WTC11 (cell line): ENCODE results near the gene RGS12. TPM values are rescaled to one million over a fixed set of nuclear protein-coding genes. Genes with fewer than 3 reads are reported as not detected.

Source experiments
- ATAC-seq: fragments of 200-7000 bp; cut with Tn5 transposase; 2 replicates; pipeline ENCODE4 v1.10.0; 2021; ENCODE audit warnings: mild to moderate bottlenecking, moderate library complexity
- CTCF ChIA-PET: fragments of 300-600 bp; sonication (Branson Sonifier 250); formaldehyde crosslinking; loops from one replicate; lab custom pipeline; 2021; ENCODE audit warnings: antibody characterized with exemption; lab: Charles Lee
- POLR2A ChIA-PET: fragments of 350-600 bp; sonication (Branson Sonifier 250); formaldehyde crosslinking; loops from one replicate; lab custom pipeline; 2021; ENCODE audit warnings: antibody characterized with exemption; lab: Charles Lee
- DNase-seq: peaks from one replicate; pipeline ENCODE4 v3.0.0; 2021; ENCODE audit warnings: low spot score
- H3K27ac Mint-ChIP-seq: 2 replicates; pipeline ENCODE4 v1.8.0; 2021; ENCODE audit warnings: mixed read lengths
- H3K27me3 Mint-ChIP-seq: 2 replicates; pipeline ENCODE4 v1.8.0; 2021; ENCODE audit warnings: low read depth, mild to moderate bottlenecking, moderate library complexity, mixed read lengths
- H3K36me3 Mint-ChIP-seq: 2 replicates; pipeline ENCODE4 v1.8.0; 2021; ENCODE audit warnings: mixed read lengths
- H3K4me1 Mint-ChIP-seq: 2 replicates; pipeline ENCODE4 v1.8.0; 2022; ENCODE audit warnings: mixed read lengths
- H3K4me3 Mint-ChIP-seq: 2 replicates; pipeline ENCODE4 v1.8.0; 2021; ENCODE audit warnings: mild to moderate bottlenecking, moderate library complexity, mixed read lengths
- H3K9me3 Mint-ChIP-seq: 2 replicates; pipeline ENCODE4 v1.8.0; 2021; ENCODE audit warnings: mixed read lengths
- AR ChIP-seq: fragments of 250-450 bp; sonication (Bioruptor Pico); IDR thresholded peaks from 2 replicates; pipeline ENCODE4 v1.9.0; 2021; ENCODE audit warnings: mild to moderate bottlenecking
- ATF2 ChIP-seq: sonication (generic); formaldehyde crosslinking; IDR thresholded peaks from 2 replicates; pipeline ENCODE4 v1.8.1; 2022; ENCODE audit warnings: low read depth, missing genetic modification reagents, borderline replicate concordance
- CTCF ChIP-seq: fragments of 200-600 bp; IDR thresholded peaks from 2 replicates; pipeline ENCODE4 v1.8.0; 2022; ENCODE audit warnings: antibody characterized with exemption
- E2F4 ChIP-seq: sonication (generic); formaldehyde crosslinking; IDR thresholded peaks from 2 replicates; pipeline ENCODE4 v1.8.1; 2022; ENCODE audit warnings: low read depth, mild to moderate bottlenecking, moderate library complexity, missing genetic modification reagents, borderline replicate concordance
- FOXJ3 ChIP-seq: sonication (generic); formaldehyde crosslinking; IDR thresholded peaks from 2 replicates; pipeline ENCODE4 v1.9.0; 2021; ENCODE audit warnings: missing genetic modification reagents, mild to moderate bottlenecking, borderline replicate concordance
- KAT7 ChIP-seq: sonication (generic); formaldehyde crosslinking; IDR thresholded peaks from 2 replicates; pipeline ENCODE4 v1.8.1; 2023; ENCODE audit warnings: missing genetic modification reagents, mild to moderate bottlenecking, borderline replicate concordance
- OVOL2 ChIP-seq: fragments of 250-450 bp; sonication (Bioruptor Pico); IDR thresholded peaks from 2 replicates; pipeline ENCODE4 v1.9.0; 2021; ENCODE audit warnings: mild to moderate bottlenecking, borderline replicate concordance
- PRDM15 ChIP-seq: sonication (generic); formaldehyde crosslinking; IDR thresholded peaks from 2 replicates; pipeline ENCODE4 v1.8.0; 2022; ENCODE audit warnings: missing genetic modification reagents
- TEAD1 ChIP-seq: sonication (generic); formaldehyde crosslinking; IDR thresholded peaks from 2 replicates; pipeline ENCODE4 v1.8.0; 2022; ENCODE audit warnings: mild to moderate bottlenecking, missing genetic modification reagents
- USF1 ChIP-seq: sonication (generic); formaldehyde crosslinking; IDR thresholded peaks from 2 replicates; pipeline ENCODE4 v1.8.0; 2022; ENCODE audit warnings: mild to moderate bottlenecking, missing genetic modification reagents
- ZNF396 ChIP-seq: fragments of 250-450 bp; sonication (Bioruptor Pico); IDR thresholded peaks from 2 replicates; pipeline ENCODE4 v1.8.0; 2021; ENCODE audit warnings: mild to moderate bottlenecking, moderate library complexity, borderline replicate concordance
- total RNA-seq: library from RNA; stranded (reverse); gene quantifications from 3 replicates; pipeline ENCODE4 v1.2.3, GENCODE V29; 2021
- TF ChIP-seq, protein P1 (sequence below): fragments of 250-450 bp; sonication (Bioruptor Pico); IDR thresholded peaks from 2 replicates; pipeline ENCODE4 v1.8.0; 2021; ENCODE audit warnings: mild to moderate bottlenecking
- TF ChIP-seq, protein P2 (sequence below): fragments of 250-450 bp; sonication (Bioruptor Pico); IDR thresholded peaks from 2 replicates; pipeline ENCODE4 v2.1.2; 2022; ENCODE audit warnings: mild to moderate bottlenecking, moderate library complexity

RGS12 gene
- total RNA-seq, 1 experiment from 2014 or later, result 21.0 TPM

- TF ChIP-seq, protein P1, sequence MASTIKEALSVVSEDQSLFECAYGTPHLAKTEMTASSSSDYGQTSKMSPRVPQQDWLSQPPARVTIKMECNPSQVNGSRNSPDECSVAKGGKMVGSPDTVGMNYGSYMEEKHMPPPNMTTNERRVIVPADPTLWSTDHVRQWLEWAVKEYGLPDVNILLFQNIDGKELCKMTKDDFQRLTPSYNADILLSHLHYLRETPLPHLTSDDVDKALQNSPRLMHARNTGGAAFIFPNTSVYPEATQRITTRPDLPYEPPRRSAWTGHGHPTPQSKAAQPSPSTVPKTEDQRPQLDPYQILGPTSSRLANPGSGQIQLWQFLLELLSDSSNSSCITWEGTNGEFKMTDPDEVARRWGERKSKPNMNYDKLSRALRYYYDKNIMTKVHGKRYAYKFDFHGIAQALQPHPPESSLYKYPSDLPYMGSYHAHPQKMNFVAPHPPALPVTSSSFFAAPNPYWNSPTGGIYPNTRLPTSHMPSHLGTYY (CRISPR knock-in tag), result no peak
- TF ChIP-seq ZNF396 (CRISPR knock-in tag), result no peak
- TF ChIP-seq CTCF, result no peak
- Mint-ChIP-seq H3K27ac (no peak overlapping the region), H3K4me3 (no peak overlapping the region), H3K36me3 (no peaks in the 10 kb centered on the region), H3K27me3 (no peaks in the 10 kb centered on the region), H3K4me1 (no peaks in the 10 kb centered on the region), H3K9me3 (no peaks in the 10 kb centered on the region)
- POLR2A ChIA-PET, result no interaction called here
- peak; percentile 8 for DNase-seq
- no peak for ATAC-seq
- CTCF ChIA-PET, result interaction anchor here (3.2 kb wide), 1 partner anchor 56 kb away, joined by 12 read pairs; no protein-coding TSS in a partner anchor
Measured at GRCh38 chr4:3262208-3263052, 30.4 kb upstream of the RGS12 start.

DNA sequence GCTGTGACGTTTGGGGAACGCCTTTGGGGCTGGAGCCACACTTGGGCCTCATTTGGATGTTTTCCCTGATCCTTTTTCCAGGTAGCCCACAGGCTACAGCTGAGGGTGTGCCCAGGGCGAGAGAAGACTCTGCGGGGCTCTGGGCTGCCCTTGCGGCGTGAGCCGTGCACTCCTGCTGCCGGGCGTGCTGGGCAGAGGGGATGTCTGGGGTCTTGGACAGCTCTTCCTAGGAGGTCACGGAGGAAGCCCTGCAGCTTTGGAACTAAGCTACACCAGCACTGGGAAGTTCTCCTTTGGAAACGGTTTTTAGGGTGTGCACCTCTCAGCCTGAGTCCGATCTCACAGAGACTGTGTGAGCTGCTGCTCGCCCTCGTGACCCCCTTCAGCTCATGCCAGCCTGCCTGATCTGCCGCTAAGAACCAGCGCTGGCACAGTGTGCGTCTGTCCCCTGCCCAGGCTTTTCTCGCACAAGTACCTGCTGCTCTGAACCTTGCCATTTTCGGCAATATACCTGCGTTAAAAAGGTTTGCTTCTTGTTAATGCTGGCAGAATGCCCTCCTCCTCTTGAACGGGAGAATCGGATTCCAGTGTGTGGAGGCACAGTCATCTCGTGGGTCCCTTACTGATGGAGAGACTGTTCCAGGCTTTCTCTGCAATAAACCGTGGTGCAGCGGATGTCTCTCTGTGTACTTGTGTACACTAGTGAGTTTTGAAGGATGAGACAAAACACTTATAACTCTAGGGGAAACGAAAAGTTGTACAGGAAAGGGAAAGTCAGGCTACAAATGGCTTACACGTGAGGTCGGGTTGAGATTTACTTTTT, 29.6 kb upstream of the RGS12 start:
- no peak overlapping the region for H3K4me3 Mint-ChIP-seq
- H3K4me1 Mint-ChIP-seq, result peaks cover 6% of the 10 kb centered on the region
- ChIA-PET CTCF (interaction anchor here (3.2 kb wide), 1 partner anchor 56 kb away, joined by 12 read pairs; no protein-coding TSS in a partner anchor), POLR2A (no interaction called here)
- ATAC-seq, result no peak
- peak; percentile 6 for DNase-seq
- H3K9me3 Mint-ChIP-seq, result no peaks in the 10 kb centered on the region
- no peaks in the 10 kb centered on the region for H3K36me3 Mint-ChIP-seq
- H3K27ac Mint-ChIP-seq, result no peak overlapping the region
- H3K27me3 Mint-ChIP-seq, result no peaks in the 10 kb centered on the region
- no peak for TF ChIP-seq TEAD1 (CRISPR knock-in tag)
- no peak for TF ChIP-seq E2F4 (CRISPR knock-in tag)
- TF ChIP-seq, protein P2, sequence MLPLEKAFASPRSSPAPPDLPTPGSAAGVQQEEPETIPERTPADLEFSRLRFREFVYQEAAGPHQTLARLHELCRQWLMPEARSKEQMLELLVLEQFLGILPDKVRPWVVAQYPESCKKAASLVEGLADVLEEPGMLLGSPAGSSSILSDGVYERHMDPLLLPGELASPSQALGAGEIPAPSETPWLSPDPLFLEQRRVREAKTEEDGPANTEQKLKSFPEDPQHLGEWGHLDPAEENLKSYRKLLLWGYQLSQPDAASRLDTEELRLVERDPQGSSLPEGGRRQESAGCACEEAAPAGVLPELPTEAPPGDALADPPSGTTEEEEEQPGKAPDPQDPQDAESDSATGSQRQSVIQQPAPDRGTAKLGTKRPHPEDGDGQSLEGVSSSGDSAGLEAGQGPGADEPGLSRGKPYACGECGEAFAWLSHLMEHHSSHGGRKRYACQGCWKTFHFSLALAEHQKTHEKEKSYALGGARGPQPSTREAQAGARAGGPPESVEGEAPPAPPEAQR (CRISPR knock-in tag), result no peak
- no peak for TF ChIP-seq OVOL2 (CRISPR knock-in tag)
- TF ChIP-seq FOXJ3 (CRISPR knock-in tag), result no peak
- TF ChIP-seq ATF2 (CRISPR knock-in tag), result no peak
- TF ChIP-seq USF1 (CRISPR knock-in tag), result no peak
- TF ChIP-seq AR (CRISPR knock-in tag), result no peak
- TF ChIP-seq PRDM15, result no peak
- no peak for TF ChIP-seq KAT7 (CRISPR knock-in tag)
